Epithelial cell of proximal tubule (primary cell): ENCODE measurements around the gene RHOBTB1. TPM values are rescaled to one million over a fixed set of nuclear protein-coding genes. Genes with fewer than 3 reads are reported as not detected.

Experiments used
- DNase-seq: peaks from one replicate; pipeline ENCODE4 v3.0.0-alpha.2; 2011; ENCODE audit warnings: low read depth
- H3K4me3 ChIP-seq: 2 replicates; pipeline ENCODE4 v1.5.1; 2011; ENCODE audit warnings: low read depth, mild to moderate bottlenecking, low read length
- CTCF ChIP-seq: conservative IDR thresholded peaks from 2 replicates; pipeline ENCODE4 v1.5.1; 2012; ENCODE audit warnings: low read depth, mild to moderate bottlenecking, low read length
- total RNA-seq: library from RNA; depleted of rRNA; stranded (reverse); fragments of >200 nt; gene quantifications from 2 replicates; pipeline ENCODE4 v1.2.3, GENCODE V29; 2015

Gene RHOBTB1
- total RNA-seq, 1 donor from 2014 or later: 22.2 TPM

GRCh38 chr10:60942788-60943315 is 1.1 kb downstream of the RHOBTB1 start:
- DNase-seq: no peak
- H3K4me3 ChIP-seq: peak overlapping the region; percentile 81
- TF ChIP-seq CTCF: no peak

- peak overlapping the region; percentile 81 for H3K4me3 ChIP-seq
- no peak for DNase-seq
- TF ChIP-seq CTCF: no peak
Measured at GRCh38 chr10:60942134-60942787, 1.7 kb downstream of the RHOBTB1 start.

- TF ChIP-seq CTCF: no peak
Measured at GRCh38 chr10:60940446-60940845, 3.5 kb downstream of the RHOBTB1 start.

GRCh38 chr10:60937784-60938654 is 6.0 kb downstream of the RHOBTB1 start:
- no peak overlapping the region for H3K4me3 ChIP-seq
- no peak for TF ChIP-seq CTCF
- peak; percentile 74 for DNase-seq

More at GRCh38 chr10:60940446-60940845, 3.5 kb downstream of the RHOBTB1 start:
- DNase-seq: no peak
- no peak overlapping the region for H3K4me3 ChIP-seq

GRCh38 chr10:60937022-60937421 is 7.0 kb downstream of the RHOBTB1 start:
- no peak for DNase-seq
- no peak overlapping the region for H3K4me3 ChIP-seq
- no peak for TF ChIP-seq CTCF

GRCh38 chr10:60934215-60935175 is 9.5 kb downstream of the RHOBTB1 start:
- H3K4me3 ChIP-seq: no peak overlapping the region
- no peak for TF ChIP-seq CTCF
- no peak for DNase-seq
